Right cardiac atrium (tissue), 5 donors: ENCODE results near the gene DHX8. TPM values are rescaled to one million over a fixed set of nuclear protein-coding genes. Genes with fewer than 3 reads are reported as not detected.

ENCODE experiments used
- ATAC-seq, 2 donors: fragments of 200-7000 bp; cut with Tn5 transposase; one replicate each; pipeline versions ENCODE4 v1.8.0 to v1.9.1; 2020; ENCODE audit warnings: moderate library complexity in 2 of 2, mild to moderate bottlenecking in 1 of 2
- DNase-seq, 3 donors: peaks; one replicate each; pipeline ENCODE4 v3.0.0-alpha.2; 2020
- H3K27ac ChIP-seq: one replicate; pipeline ENCODE4 v1.5.1; 2013; ENCODE audit warnings: mild to moderate bottlenecking, low read length, control low read depth, moderate library complexity
- H3K27me3 ChIP-seq: one replicate; pipeline ENCODE4 v1.6.1; 2013; ENCODE audit not compliant: control insufficient read depth, insufficient read depth
- H3K4me1 ChIP-seq: one replicate; pipeline ENCODE4 v1.6.1; 2013; ENCODE audit warnings: low read length; ENCODE audit not compliant: control insufficient read depth, insufficient read depth
- H3K4me3 ChIP-seq: one replicate; pipeline ENCODE4 v1.5.1; 2013; ENCODE audit warnings: low read length, control low read depth
- H3K9me3 ChIP-seq: one replicate; pipeline ENCODE4 v1.6.1; 2013; ENCODE audit warnings: low read length; ENCODE audit not compliant: control insufficient read depth
- WGBS: extraction: QIAGEN DNeasy Blood & Tissue Kit; methylation state at CpG from one replicate; pipeline ENCODE4 v1.1.7; 2013; 5-methylcytosine and 5-hydroxymethylcytosine counted together
- intact Hi-C, 4 donors: fragments of 100-400 bp; cut with DNase I; formaldehyde crosslinking; loops; one replicate each; pipeline versions ENCODE4 v1.11.0 to v1.14.0; 2022 to 2023
- polyA plus RNA-seq: library from polyadenylated mRNA; stranded (reverse); fragments of 200-250 nt; gene quantifications from one replicate; pipeline ENCODE4 v1.2.3, GENCODE V29; 2013
- total RNA-seq, 4 donors: library from RNA; stranded (reverse); fragmentation: NEBNext Ultra II Directional; extraction: Animal tissue kit (Norgen Biotek cat#: 25700); gene quantifications; one replicate each; pipeline ENCODE4 v1.2.1, GENCODE V29; 2021
- donor health status: healthy with polysubstance abuse.
- donor health status: DM: no; HTN: yes; CAD: no.
- donor health status: DM: no; HTN: no; CAD: no.
- donor health status: DM: no; HTN: yes; CAD: no; lungs with severe emphysema.
- donor health status: DM: yes; HTN: yes; CAD: no.

Gene DHX8
- total and polyA plus RNA-seq, 5 donors, result 12.8 to 38.8 (median 26.9) TPM

- intact Hi-C loops, result no loop called here
- 79% methylated on average over 6 of the region's 6 CpGs for WGBS
- H3K27me3 ChIP-seq, result no peaks in the 10 kb centered on the region
- ATAC-seq, result peak in 1 of 2 donors; percentile 7
- H3K4me1 ChIP-seq, result no peaks in the 10 kb centered on the region
- DNase-seq, result no peak
- H3K4me3 ChIP-seq, result no peak overlapping the region
- H3K9me3 ChIP-seq, result no peaks in the 10 kb centered on the region
- no peak overlapping the region for H3K27ac ChIP-seq
These were observed 52.6 kb downstream of the DHX8 start for GRCh38 chr17:43536236-43536992.

- no peaks in the 10 kb centered on the region for H3K9me3 ChIP-seq
- H3K4me3 ChIP-seq, result no peak overlapping the region
- peaks cover 7% of the 10 kb centered on the region for H3K4me1 ChIP-seq
- H3K27ac ChIP-seq, result no peak overlapping the region
- ATAC-seq, result peak in 1 of 2 donors; percentile 59
- H3K27me3 ChIP-seq, result no peaks in the 10 kb centered on the region
- intact Hi-C loops, result no loop called here
- peak in 2 of 3 donors; percentile 49 to 58 for DNase-seq
- 46% methylated on average over 11 of the region's 11 CpGs for WGBS
These were observed 57.3 kb downstream of the DHX8 start for GRCh38 chr17:43540821-43541674.

GRCh38 chr17:43542859-43543258 lies 59.1 kb downstream of the DHX8 start:
- Histone ChIP-seq H3K9me3 (no peaks in the 10 kb centered on the region), H3K4me1 (peaks cover 7% of the 10 kb centered on the region), H3K27ac (no peak overlapping the region), H3K27me3 (no peaks in the 10 kb centered on the region), H3K4me3 (no peak overlapping the region)
- DNase-seq, result no peak
- ATAC-seq, result no peak
- WGBS, result 88% methylated on average over 8 of the region's 8 CpGs
- intact Hi-C loops, result no loop called here

GRCh38 chr17:43543300-43543699 lies 59.5 kb downstream of the DHX8 start:
- intact Hi-C loops, result no loop called here
- H3K4me3 ChIP-seq, result no peak overlapping the region
- 58% methylated on average over 4 of the region's 4 CpGs for WGBS
- H3K9me3 ChIP-seq, result no peaks in the 10 kb centered on the region
- ATAC-seq (no peak), DNase-seq (no peak)
- peaks cover 7% of the 10 kb centered on the region for H3K4me1 ChIP-seq
- H3K27me3 ChIP-seq, result no peaks in the 10 kb centered on the region
- no peak overlapping the region for H3K27ac ChIP-seq

- H3K9me3 ChIP-seq, result no peaks in the 10 kb centered on the region
- DNase-seq, result no peak
- no peak overlapping the region for H3K4me3 ChIP-seq
- WGBS, result 55% methylated on average over 7 of the region's 7 CpGs
- H3K27ac ChIP-seq, result no peak overlapping the region
- intact Hi-C loops, result no loop called here
- no peaks in the 10 kb centered on the region for H3K27me3 ChIP-seq
- peaks cover 7% of the 10 kb centered on the region for H3K4me1 ChIP-seq
- ATAC-seq, result no peak
These were observed 60.2 kb downstream of the DHX8 start for GRCh38 chr17:43543771-43544575.

- H3K27ac ChIP-seq, result no peak overlapping the region
- intact Hi-C loops, result no loop called here
- 2% methylated on average over 21 of the region's 21 CpGs for WGBS
- ATAC-seq (peak; percentile 26 to 40), DNase-seq (peak in 1 of 3 donors; percentile 36)
- H3K27me3 ChIP-seq, result no peaks in the 10 kb centered on the region
- H3K9me3 ChIP-seq, result no peaks in the 10 kb centered on the region
- H3K4me1 ChIP-seq, result peaks cover 7% of the 10 kb centered on the region
- peak overlapping the region; percentile 88 for H3K4me3 ChIP-seq
These were observed 61.5 kb downstream of the DHX8 start for GRCh38 chr17:43545383-43545632.

GRCh38 chr17:43546319-43547188 lies 62.8 kb downstream of the DHX8 start, which contains the start of gene ETV4:
TSS of gene ETV4 (minus strand) at chr17:43546340. CDS start at chr17:43545617, 723 bp downstream.
- under 1% methylated on average over 46 of the region's 46 CpGs for WGBS
- H3K27ac ChIP-seq, result no peak within 1 kb of the TSS

GRCh38 chr17:43547189-43547550 lies 63.4 kb downstream of the DHX8 start:
- H3K9me3 ChIP-seq, result no peaks in the 10 kb centered on the region
- no peaks in the 10 kb centered on the region for H3K27me3 ChIP-seq
- no peak overlapping the region for H3K4me3 ChIP-seq
- H3K4me1 ChIP-seq, result peaks cover 7% of the 10 kb centered on the region
- ATAC-seq (no peak), DNase-seq (no peak)
- no peak overlapping the region for H3K27ac ChIP-seq
- intact Hi-C loops, result no loop called here
- WGBS, result 70% methylated on average over 2 of the region's 2 CpGs

More at GRCh38 chr17:43546319-43547188, 62.8 kb downstream of the DHX8 start, which contains the start of gene ETV4:
- DNase-seq, result peak; percentile 93 to 97 (median 96)
- intact Hi-C loops, result no loop called here
- Histone ChIP-seq H3K9me3 (no peaks in the 10 kb centered on the region), H3K27me3 (no peaks in the 10 kb centered on the region), H3K4me3 (peak within 1 kb of the TSS; percentile 88), H3K4me1 (peaks cover 7% of the 10 kb centered on the region)
- peak; percentile 93 to 95 for ATAC-seq

- ATAC-seq (no peak), DNase-seq (no peak)
- Histone ChIP-seq H3K27ac (no peak overlapping the region), H3K4me3 (no peak overlapping the region), H3K27me3 (no peaks in the 10 kb centered on the region), H3K9me3 (no peaks in the 10 kb centered on the region), H3K4me1 (peaks cover 7% of the 10 kb centered on the region)
- intact Hi-C loops, result no loop called here
These were observed 64.0 kb downstream of the DHX8 start for GRCh38 chr17:43547659-43548256.
